HEK293 (cell line): ENCODE results near the gene KICS2.

ENCODE experiments used
- KLF1 ChIP-seq: fragments of 450-650 bp; formaldehyde crosslinking; IDR thresholded peaks from 2 replicates; pipeline ENCODE4 v1.5.1; 2016; ENCODE audit warnings: missing biosample characterization, missing genetic modification characterization
- KLF9 ChIP-seq: fragments of 450-650 bp; formaldehyde crosslinking; IDR thresholded peaks from 2 replicates; pipeline ENCODE4 v1.5.1; 2016; ENCODE audit warnings: missing biosample characterization, missing genetic modification characterization, low read depth
- MZF1 ChIP-seq: fragments of 450-650 bp; formaldehyde crosslinking; IDR thresholded peaks from 2 replicates; pipeline ENCODE4 v1.5.1; 2017; ENCODE audit warnings: missing biosample characterization, missing genetic modification characterization, borderline replicate concordance
- SALL2 ChIP-seq: fragments of 450-650 bp; formaldehyde crosslinking; IDR thresholded peaks from 2 replicates; pipeline ENCODE4 v1.5.0; 2017; ENCODE audit warnings: missing biosample characterization, mild to moderate bottlenecking, missing genetic modification characterization, borderline replicate concordance
- YY1 ChIP-seq: fragments of 450-650 bp; formaldehyde crosslinking; IDR thresholded peaks from 2 replicates; pipeline ENCODE4 v1.5.1; 2018; ENCODE audit warnings: missing biosample characterization, missing genetic modification characterization
- ZNF114 ChIP-seq: fragments of 450-650 bp; formaldehyde crosslinking; IDR thresholded peaks from 2 replicates; pipeline ENCODE4 v1.5.0; 2017; ENCODE audit warnings: missing biosample characterization, missing genetic modification characterization
- ZNF121 ChIP-seq: fragments of 450-650 bp; formaldehyde crosslinking; IDR thresholded peaks from 2 replicates; pipeline ENCODE4 v1.5.1; 2016; ENCODE audit warnings: missing biosample characterization, missing genetic modification characterization
- ZNF221 ChIP-seq: fragments of 450-650 bp; formaldehyde crosslinking; IDR thresholded peaks from 2 replicates; pipeline ENCODE4 v1.5.1; 2017; ENCODE audit warnings: missing biosample characterization, missing genetic modification characterization, borderline replicate concordance
- ZNF311 ChIP-seq: fragments of 450-650 bp; formaldehyde crosslinking; IDR thresholded peaks from 2 replicates; pipeline ENCODE4 v1.5.1; 2017; ENCODE audit warnings: missing biosample characterization, missing genetic modification characterization, borderline replicate concordance
- ZNF350 ChIP-seq: fragments of 450-650 bp; formaldehyde crosslinking; IDR thresholded peaks from 2 replicates; pipeline ENCODE4 v1.5.0; 2017; ENCODE audit warnings: missing biosample characterization, mild to moderate bottlenecking, missing genetic modification characterization
- ZNF555 ChIP-seq: fragments of 450-650 bp; formaldehyde crosslinking; conservative IDR thresholded peaks from 2 replicates; pipeline ENCODE4 v1.5.1; 2017; ENCODE audit warnings: missing biosample characterization, mild to moderate bottlenecking, missing genetic modification characterization, inconsistent platforms
- ZNF571 ChIP-seq: fragments of 450-650 bp; formaldehyde crosslinking; IDR thresholded peaks from 2 replicates; pipeline ENCODE4 v1.5.0; 2017; ENCODE audit warnings: missing biosample characterization, missing genetic modification characterization
- ZNF747 ChIP-seq: fragments of 450-650 bp; formaldehyde crosslinking; IDR thresholded peaks from 2 replicates; pipeline ENCODE4 v1.5.1; 2016; ENCODE audit warnings: missing biosample characterization, missing genetic modification characterization
- ZNF777 ChIP-seq: fragments of 450-650 bp; formaldehyde crosslinking; IDR thresholded peaks from 2 replicates; pipeline ENCODE4 v1.5.1; 2017; ENCODE audit warnings: missing biosample characterization, missing genetic modification characterization, borderline replicate concordance
- TF ChIP-seq, protein P1 (sequence below): fragments of 450-650 bp; formaldehyde crosslinking; IDR thresholded peaks from 2 replicates; pipeline ENCODE4 v1.5.1; 2017; ENCODE audit warnings: missing biosample characterization, missing genetic modification characterization
- TF ChIP-seq, protein P2 (sequence below): fragments of 450-650 bp; formaldehyde crosslinking; IDR thresholded peaks from 2 replicates; pipeline ENCODE4 v1.5.1; 2016; ENCODE audit warnings: missing biosample characterization, missing genetic modification characterization
- TF ChIP-seq, protein P3 (sequence below): fragments of 450-650 bp; formaldehyde crosslinking; IDR thresholded peaks from 2 replicates; pipeline ENCODE4 v1.5.1; 2016; ENCODE audit warnings: missing biosample characterization, missing genetic modification characterization
- TF ChIP-seq, protein P4 (sequence below): fragments of 450-650 bp; formaldehyde crosslinking; IDR thresholded peaks from 2 replicates; pipeline ENCODE4 v1.5.1; 2016; ENCODE audit warnings: missing biosample characterization, missing genetic modification characterization
- TF ChIP-seq, protein P5 (sequence below): fragments of 450-650 bp; formaldehyde crosslinking; IDR thresholded peaks from 2 replicates; pipeline ENCODE4; 2016; ENCODE audit warnings: missing biosample characterization, missing genetic modification characterization
- TF ChIP-seq, protein P6 (sequence below): fragments of 450-650 bp; formaldehyde crosslinking; IDR thresholded peaks from 2 replicates; pipeline ENCODE4 v1.5.1; 2016; ENCODE audit warnings: missing biosample characterization, missing genetic modification characterization
- TF ChIP-seq, protein P7 (sequence below): fragments of 450-650 bp; formaldehyde crosslinking; IDR thresholded peaks from 2 replicates; pipeline ENCODE4 v1.5.1; 2016; ENCODE audit warnings: missing biosample characterization, missing genetic modification characterization, low read depth
- TF ChIP-seq, protein P8 (sequence below): IDR thresholded peaks from 2 replicates; pipeline ENCODE4 v1.6.1; 2011; ENCODE audit warnings: mild to moderate bottlenecking, low read depth, low read length, borderline replicate concordance
- TF ChIP-seq, protein P9 (sequence below): fragments of 450-650 bp; formaldehyde crosslinking; IDR thresholded peaks from 2 replicates; pipeline ENCODE4 v1.5.1; 2017; ENCODE audit warnings: missing biosample characterization, missing genetic modification characterization

KICS2 gene

DNA sequence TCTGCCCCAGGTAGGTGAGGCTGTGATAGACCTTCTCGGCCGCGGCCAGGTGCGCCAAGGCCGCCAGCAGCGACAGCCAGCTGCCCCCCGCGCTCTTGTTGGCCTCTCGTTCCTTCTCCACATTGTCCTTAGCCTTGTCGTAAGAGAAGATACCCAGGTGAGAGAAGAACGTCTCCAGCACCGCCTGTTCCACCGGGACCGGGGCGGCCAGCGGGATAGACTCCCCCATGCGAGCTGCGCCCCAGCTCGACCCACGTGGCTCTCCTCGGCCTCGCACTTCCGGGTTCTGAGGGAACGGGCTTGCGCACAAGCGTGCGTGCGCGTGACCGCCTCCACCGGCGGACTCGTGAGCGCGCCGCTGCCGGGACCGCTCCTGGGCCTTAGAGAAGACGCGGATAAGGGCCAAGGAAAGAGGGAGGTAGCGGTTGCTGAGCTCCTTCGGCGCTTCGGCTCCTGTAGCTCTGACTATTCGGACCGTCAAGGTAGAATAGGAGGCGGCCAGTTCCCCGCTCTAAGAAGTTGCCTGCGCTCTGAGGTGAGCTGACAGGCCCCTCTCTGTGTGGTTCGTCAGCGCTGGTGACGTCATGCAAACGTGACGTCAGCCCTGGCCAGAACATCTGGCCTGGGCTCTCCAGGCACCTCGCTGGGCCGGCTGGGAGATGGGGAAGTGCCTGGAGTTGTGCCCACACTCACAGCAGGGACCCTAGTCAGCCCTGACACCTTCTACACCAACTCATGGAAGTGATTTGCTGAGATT lies at the start of gene KICS2 (continued):
- TF ChIP-seq, protein P1, sequence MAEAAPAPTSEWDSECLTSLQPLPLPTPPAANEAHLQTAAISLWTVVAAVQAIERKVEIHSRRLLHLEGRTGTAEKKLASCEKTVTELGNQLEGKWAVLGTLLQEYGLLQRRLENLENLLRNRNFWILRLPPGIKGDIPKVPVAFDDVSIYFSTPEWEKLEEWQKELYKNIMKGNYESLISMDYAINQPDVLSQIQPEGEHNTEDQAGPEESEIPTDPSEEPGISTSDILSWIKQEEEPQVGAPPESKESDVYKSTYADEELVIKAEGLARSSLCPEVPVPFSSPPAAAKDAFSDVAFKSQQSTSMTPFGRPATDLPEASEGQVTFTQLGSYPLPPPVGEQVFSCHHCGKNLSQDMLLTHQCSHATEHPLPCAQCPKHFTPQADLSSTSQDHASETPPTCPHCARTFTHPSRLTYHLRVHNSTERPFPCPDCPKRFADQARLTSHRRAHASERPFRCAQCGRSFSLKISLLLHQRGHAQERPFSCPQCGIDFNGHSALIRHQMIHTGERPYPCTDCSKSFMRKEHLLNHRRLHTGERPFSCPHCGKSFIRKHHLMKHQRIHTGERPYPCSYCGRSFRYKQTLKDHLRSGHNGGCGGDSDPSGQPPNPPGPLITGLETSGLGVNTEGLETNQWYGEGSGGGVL: peak; percentile 30; the same call in 1 of the 2 replicates
- TF ChIP-seq KLF9 (tag by site-specific recombination) (peak; percentile 45), ZNF114 (tag by site-specific recombination) (no peak), ZNF311 (tag by site-specific recombination) (no peak), SALL2 (tag by site-specific recombination) (0 out of 2 replicates have a peak, but pooled peaks have one; percentile 17), ZNF571 (tag by site-specific recombination) (no peak), ZNF121 (tag by site-specific recombination) (no peak), ZNF555 (no peak), YY1 (tag by site-specific recombination) (0 out of 2 replicates have a peak, but pooled peaks have one; percentile 22), ZNF777 (no peak), KLF1 (tag by site-specific recombination) (no peak), ZNF747 (tag by site-specific recombination) (no peak), ZNF221 (tag by site-specific recombination) (0 out of 2 replicates have a peak, but pooled peaks have one; percentile 50), MZF1 (tag by site-specific recombination) (no peak), ZNF350 (tag by site-specific recombination) (no peak)
- TF ChIP-seq, protein P2, sequence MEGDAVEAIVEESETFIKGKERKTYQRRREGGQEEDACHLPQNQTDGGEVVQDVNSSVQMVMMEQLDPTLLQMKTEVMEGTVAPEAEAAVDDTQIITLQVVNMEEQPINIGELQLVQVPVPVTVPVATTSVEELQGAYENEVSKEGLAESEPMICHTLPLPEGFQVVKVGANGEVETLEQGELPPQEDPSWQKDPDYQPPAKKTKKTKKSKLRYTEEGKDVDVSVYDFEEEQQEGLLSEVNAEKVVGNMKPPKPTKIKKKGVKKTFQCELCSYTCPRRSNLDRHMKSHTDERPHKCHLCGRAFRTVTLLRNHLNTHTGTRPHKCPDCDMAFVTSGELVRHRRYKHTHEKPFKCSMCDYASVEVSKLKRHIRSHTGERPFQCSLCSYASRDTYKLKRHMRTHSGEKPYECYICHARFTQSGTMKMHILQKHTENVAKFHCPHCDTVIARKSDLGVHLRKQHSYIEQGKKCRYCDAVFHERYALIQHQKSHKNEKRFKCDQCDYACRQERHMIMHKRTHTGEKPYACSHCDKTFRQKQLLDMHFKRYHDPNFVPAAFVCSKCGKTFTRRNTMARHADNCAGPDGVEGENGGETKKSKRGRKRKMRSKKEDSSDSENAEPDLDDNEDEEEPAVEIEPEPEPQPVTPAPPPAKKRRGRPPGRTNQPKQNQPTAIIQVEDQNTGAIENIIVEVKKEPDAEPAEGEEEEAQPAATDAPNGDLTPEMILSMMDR (tag by site-specific recombination): no peak; the same call in 1 of the 2 replicates
- TF ChIP-seq, protein P3, sequence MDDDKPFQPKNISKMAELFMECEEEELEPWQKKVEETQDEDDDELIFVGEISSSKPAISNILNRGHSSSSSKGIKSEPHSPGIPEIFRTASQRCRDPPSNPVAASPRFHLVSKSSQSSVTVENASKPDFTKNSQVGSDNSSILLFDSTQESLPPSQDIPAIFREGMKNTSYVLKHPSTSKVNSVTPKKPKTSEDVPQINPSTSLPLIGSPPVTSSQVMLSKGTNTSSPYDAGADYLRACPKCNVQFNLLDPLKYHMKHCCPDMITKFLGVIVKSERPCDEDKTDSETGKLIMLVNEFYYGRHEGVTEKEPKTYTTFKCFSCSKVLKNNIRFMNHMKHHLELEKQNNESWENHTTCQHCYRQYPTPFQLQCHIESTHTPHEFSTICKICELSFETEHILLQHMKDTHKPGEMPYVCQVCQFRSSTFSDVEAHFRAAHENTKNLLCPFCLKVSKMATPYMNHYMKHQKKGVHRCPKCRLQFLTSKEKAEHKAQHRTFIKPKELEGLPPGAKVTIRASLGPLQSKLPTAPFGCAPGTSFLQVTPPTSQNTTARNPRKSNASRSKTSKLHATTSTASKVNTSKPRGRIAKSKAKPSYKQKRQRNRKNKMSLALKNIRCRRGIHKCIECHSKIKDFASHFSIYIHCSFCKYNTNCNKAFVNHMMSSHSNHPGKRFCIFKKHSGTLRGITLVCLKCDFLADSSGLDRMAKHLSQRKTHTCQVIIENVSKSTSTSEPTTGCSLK: no peak
- TF ChIP-seq, protein P4, sequence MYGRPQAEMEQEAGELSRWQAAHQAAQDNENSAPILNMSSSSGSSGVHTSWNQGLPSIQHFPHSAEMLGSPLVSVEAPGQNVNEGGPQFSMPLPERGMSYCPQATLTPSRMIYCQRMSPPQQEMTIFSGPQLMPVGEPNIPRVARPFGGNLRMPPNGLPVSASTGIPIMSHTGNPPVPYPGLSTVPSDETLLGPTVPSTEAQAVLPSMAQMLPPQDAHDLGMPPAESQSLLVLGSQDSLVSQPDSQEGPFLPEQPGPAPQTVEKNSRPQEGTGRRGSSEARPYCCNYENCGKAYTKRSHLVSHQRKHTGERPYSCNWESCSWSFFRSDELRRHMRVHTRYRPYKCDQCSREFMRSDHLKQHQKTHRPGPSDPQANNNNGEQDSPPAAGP: peak; percentile 85
- TF ChIP-seq, protein P5, sequence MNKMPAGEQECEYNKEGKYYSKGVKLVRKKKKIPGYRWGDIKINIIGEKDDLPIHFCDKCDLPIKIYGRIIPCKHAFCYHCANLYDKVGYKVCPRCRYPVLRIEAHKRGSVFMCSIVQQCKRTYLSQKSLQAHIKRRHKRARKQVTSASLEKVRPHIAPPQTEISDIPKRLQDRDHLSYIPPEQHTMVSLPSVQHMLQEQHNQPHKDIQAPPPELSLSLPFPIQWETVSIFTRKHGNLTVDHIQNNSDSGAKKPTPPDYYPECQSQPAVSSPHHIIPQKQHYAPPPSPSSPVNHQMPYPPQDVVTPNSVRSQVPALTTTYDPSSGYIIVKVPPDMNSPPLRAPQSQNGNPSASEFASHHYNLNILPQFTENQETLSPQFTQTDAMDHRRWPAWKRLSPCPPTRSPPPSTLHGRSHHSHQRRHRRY (tag by site-specific recombination): no peak
- TF ChIP-seq, protein P6, sequence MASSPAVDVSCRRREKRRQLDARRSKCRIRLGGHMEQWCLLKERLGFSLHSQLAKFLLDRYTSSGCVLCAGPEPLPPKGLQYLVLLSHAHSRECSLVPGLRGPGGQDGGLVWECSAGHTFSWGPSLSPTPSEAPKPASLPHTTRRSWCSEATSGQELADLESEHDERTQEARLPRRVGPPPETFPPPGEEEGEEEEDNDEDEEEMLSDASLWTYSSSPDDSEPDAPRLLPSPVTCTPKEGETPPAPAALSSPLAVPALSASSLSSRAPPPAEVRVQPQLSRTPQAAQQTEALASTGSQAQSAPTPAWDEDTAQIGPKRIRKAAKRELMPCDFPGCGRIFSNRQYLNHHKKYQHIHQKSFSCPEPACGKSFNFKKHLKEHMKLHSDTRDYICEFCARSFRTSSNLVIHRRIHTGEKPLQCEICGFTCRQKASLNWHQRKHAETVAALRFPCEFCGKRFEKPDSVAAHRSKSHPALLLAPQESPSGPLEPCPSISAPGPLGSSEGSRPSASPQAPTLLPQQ (tag by site-specific recombination): peak; percentile 91
- TF ChIP-seq, protein P7, sequence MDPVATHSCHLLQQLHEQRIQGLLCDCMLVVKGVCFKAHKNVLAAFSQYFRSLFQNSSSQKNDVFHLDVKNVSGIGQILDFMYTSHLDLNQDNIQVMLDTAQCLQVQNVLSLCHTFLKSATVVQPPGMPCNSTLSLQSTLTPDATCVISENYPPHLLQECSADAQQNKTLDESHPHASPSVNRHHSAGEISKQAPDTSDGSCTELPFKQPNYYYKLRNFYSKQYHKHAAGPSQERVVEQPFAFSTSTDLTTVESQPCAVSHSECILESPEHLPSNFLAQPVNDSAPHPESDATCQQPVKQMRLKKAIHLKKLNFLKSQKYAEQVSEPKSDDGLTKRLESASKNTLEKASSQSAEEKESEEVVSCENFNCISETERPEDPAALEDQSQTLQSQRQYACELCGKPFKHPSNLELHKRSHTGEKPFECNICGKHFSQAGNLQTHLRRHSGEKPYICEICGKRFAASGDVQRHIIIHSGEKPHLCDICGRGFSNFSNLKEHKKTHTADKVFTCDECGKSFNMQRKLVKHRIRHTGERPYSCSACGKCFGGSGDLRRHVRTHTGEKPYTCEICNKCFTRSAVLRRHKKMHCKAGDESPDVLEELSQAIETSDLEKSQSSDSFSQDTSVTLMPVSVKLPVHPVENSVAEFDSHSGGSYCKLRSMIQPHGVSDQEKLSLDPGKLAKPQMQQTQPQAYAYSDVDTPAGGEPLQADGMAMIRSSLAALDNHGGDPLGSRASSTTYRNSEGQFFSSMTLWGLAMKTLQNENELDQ (tag by site-specific recombination): no peak
- TF ChIP-seq, protein P8, sequence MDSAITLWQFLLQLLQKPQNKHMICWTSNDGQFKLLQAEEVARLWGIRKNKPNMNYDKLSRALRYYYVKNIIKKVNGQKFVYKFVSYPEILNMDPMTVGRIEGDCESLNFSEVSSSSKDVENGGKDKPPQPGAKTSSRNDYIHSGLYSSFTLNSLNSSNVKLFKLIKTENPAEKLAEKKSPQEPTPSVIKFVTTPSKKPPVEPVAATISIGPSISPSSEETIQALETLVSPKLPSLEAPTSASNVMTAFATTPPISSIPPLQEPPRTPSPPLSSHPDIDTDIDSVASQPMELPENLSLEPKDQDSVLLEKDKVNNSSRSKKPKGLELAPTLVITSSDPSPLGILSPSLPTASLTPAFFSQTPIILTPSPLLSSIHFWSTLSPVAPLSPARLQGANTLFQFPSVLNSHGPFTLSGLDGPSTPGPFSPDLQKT: no peak
- TF ChIP-seq, protein P9, sequence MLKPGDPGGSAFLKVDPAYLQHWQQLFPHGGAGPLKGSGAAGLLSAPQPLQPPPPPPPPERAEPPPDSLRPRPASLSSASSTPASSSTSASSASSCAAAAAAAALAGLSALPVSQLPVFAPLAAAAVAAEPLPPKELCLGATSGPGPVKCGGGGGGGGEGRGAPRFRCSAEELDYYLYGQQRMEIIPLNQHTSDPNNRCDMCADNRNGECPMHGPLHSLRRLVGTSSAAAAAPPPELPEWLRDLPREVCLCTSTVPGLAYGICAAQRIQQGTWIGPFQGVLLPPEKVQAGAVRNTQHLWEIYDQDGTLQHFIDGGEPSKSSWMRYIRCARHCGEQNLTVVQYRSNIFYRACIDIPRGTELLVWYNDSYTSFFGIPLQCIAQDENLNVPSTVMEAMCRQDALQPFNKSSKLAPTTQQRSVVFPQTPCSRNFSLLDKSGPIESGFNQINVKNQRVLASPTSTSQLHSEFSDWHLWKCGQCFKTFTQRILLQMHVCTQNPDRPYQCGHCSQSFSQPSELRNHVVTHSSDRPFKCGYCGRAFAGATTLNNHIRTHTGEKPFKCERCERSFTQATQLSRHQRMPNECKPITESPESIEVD: no peak
